ENCODE measurements around the gene UCP2.

DNA sequence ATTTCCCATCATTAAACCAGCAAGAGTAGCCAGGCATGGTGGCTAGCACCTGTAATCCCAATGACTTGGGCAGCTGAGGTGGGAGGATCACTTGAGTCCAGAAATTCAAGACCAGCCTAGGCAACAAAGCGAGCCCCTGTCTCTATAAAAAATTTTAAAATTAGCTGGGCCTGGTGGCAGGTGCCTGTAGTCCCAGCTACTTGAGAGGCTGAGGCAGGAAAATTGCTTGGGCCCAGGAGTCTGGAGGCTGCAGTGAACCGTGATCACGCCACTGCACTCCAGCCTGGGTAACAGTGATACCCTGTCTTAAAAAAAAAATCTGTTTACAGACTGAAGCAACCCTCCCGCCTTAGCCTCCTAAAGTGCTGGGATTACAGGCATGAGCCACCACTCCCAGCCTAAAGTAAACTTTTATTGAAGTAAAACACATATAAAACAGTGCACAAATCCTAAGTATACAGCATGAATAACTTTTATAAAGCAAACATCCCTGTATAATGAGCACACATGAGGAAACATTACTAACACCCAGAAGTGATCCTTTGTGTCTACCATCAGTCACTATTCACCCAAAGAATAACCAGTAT is 13.6 kb upstream of the UCP2 start:
- TF ChIP-seq, protein P1, sequence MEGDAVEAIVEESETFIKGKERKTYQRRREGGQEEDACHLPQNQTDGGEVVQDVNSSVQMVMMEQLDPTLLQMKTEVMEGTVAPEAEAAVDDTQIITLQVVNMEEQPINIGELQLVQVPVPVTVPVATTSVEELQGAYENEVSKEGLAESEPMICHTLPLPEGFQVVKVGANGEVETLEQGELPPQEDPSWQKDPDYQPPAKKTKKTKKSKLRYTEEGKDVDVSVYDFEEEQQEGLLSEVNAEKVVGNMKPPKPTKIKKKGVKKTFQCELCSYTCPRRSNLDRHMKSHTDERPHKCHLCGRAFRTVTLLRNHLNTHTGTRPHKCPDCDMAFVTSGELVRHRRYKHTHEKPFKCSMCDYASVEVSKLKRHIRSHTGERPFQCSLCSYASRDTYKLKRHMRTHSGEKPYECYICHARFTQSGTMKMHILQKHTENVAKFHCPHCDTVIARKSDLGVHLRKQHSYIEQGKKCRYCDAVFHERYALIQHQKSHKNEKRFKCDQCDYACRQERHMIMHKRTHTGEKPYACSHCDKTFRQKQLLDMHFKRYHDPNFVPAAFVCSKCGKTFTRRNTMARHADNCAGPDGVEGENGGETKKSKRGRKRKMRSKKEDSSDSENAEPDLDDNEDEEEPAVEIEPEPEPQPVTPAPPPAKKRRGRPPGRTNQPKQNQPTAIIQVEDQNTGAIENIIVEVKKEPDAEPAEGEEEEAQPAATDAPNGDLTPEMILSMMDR (IDR thresholded peaks at IDR 0.05; ENCODE audit: extremely low read depth in 1 of 2, insufficient read depth in 1 of 2, low read depth in 1 of 2, low read length in 2 of 2) = no peak
- no peak for TF ChIP-seq EZH2 (IDR thresholded peaks at IDR 0.05; ENCODE audit: borderline replicate concordance, low read depth, low read length, severe bottlenecking)
- no peak for TF ChIP-seq POLR2A (IDR thresholded peaks at IDR 0.05; ENCODE audit: low read depth, low read length)
